ENCODE data around the gene EML3.
"Not testable (repeated sequence)": the region's sequence is repeated elsewhere in the genome, so short reads cannot be mapped to it uniquely, and the experiment has no call there.

EML3 gene, protein sequence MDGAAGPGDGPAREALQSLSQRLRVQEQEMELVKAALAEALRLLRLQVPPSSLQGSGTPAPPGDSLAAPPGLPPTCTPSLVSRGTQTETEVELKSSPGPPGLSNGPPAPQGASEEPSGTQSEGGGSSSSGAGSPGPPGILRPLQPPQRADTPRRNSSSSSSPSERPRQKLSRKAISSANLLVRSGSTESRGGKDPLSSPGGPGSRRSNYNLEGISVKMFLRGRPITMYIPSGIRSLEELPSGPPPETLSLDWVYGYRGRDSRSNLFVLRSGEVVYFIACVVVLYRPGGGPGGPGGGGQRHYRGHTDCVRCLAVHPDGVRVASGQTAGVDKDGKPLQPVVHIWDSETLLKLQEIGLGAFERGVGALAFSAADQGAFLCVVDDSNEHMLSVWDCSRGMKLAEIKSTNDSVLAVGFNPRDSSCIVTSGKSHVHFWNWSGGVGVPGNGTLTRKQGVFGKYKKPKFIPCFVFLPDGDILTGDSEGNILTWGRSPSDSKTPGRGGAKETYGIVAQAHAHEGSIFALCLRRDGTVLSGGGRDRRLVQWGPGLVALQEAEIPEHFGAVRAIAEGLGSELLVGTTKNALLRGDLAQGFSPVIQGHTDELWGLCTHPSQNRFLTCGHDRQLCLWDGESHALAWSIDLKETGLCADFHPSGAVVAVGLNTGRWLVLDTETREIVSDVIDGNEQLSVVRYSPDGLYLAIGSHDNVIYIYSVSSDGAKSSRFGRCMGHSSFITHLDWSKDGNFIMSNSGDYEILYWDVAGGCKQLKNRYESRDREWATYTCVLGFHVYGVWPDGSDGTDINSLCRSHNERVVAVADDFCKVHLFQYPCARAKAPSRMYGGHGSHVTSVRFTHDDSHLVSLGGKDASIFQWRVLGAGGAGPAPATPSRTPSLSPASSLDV

DNA sequence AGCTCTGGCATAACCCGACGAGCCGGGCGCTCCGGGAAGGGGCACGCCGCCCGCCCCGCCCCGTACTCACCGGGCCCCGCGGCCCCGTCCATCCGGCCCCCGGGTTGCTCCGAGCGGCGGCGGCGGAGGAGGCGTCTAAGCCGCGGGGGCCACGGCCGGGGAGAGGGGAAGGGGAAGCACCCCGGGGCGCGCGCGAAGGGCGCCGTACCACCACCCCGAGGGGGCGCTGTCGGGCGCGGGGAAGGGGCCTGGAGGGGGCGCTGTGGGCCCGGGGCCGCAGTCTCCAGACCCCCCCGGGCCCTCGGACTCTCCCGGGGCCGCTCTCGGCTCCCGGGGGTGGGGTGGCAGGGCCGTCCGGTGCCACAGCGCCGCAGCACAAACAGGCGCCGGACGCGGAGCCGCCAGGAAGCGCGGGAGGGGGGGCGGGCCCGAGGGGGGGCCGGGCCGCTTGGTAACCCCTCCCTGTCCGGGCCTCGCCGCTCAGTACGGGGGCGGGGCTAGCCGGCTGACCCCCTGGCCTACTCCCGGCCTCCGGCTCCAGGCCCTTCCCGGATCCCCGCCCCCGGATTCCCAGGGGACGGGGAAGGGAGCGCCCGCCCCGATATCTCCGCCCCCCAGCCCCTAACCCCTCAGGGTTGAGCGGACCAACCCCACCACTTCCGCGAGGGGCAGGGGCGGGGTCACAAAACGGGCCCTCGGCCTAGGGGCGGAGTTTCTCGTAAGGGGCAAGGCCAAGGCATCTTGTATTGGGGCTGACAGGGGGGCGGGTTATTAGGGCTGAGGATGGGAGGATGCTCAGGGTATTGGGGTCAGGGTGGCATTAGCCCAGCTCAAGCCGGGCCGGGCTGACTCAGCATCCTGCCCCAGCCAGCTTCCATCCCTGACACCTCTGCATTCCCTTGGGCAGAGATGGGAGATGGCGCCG is at the start of gene EML3, which contains the start of gene ROM1:
TSS of gene EML3 (minus strand) at position 410 of the 925 bp plus-strand sequence. CDS start at position 92, 318 bp downstream.
TSS of gene ROM1 (plus strand) at position 892 of the 925 bp plus-strand sequence. CDS start at position 917, 25 bp downstream.
- peak; percentile 80 to 84 for DNase-seq (ENCODE audit: low read depth in 2 of 2)

DNA sequence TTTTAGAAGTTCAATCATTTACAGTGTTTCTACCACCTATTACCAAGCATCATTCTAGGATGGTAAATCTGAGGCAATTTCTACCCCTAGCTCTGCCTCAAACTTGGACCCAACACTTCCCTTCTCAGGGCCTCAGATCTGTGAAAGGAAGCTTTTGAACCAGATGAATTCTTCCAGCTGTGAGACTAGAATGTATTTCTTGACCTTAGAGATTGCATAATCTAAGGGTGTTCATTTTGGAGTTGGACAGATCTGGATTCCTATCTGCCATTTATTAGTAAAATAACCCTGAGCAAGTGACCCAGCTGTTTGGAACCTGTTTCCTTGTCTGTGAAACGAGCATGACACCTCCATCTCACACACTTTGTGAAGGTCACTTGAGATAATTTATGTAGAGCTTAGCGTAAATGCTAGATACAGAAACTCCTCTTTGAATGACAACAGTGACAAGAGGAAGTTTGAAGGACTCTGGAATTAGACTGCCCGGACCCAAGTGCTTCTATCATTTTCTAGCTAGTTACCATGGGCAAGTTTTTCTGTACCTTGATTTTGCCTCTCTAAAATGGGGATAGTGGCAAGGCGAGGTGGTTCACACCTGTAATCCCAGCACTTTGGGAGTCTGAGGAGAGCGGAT is 44.3 kb upstream of the EML3 start:
- DNase-seq (ENCODE audit: low read depth in 2 of 2), result no peak

DNA sequence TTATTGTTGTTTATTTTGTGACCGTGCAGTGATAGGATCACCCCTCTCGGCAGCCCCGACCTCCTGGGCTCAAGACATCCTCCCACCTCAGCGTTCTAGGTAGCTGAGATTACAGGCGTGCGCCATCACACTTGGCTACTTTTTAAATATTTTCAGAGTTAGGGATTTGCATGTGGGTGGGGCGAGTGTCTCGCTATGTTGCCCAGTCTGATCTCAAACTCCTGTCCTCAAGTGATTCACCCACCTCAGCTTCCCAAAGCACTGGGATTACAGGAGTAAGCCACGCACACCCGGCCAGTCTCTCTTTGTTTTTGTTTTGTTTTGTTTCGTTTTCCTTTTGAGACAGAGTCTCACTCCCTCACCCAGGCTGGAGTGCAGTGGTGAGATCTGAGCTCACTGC is 41.7 kb upstream of the EML3 start:
- DNase-seq (ENCODE audit: low read depth in 2 of 2), result no peak

DNA sequence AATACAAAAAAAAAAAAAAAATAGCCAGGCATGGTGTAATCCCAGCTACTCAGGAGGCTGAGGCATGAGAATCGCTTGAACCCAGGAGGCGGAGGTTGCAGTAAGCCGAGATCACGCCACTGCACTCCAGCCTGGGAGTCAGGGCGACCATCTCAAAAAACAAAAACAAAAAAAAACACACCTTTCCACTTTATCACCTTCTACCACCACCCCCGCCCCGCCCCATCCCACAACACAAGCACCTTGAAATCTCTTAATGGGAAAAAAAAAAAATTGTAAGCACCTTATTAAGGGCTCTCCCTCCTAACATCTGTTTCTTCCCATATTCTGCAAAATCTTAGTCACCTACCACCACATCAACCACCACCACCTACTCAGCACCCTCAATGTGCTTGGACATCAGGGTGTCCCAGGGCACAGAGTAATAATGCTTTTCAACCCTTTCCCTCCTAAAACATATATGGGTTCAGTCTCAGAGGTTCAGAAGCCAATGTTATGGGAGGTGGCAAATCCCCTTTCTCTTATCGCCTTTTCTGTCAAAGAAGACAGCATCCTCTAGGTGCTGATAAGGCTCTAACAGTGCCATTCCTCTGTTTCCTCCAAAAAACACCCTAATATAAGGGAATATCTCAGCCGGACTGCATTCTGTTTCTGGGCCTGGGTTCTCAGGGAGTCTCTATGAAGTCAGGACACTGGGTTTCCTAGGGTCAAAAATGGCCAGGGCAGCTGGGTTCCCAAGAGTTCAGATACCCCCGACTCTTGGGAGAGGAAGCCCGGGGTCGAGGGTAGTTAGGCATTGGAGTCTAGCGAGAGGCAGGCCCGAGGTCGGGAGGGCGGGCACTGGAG is 39.8 kb upstream of the EML3 start:
- DNase-seq (ENCODE audit: low read depth in 2 of 2), result no peak

DNA sequence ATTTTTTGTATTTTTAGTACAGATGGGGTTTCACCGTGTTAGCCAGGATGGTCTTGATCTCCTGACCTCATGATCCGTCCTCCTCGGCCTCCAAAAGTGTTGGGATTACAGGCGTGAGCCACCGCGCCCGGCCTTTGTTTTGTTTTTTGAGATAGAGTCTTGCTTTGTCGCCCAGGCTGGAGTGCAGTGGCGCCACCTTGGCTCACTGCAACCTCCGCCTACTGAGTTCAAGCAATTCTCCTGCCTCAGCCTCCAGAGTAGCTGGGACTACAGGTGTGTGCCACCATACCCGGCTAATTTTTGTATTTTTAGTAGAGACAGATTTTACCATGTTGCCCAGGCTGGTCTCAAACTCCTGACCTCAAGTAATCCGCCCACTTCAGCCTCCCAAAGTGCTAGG is 37.7 kb upstream of the EML3 start:
- DNase-seq (ENCODE audit: low read depth in 2 of 2), result not testable (repeated sequence)

DNA sequence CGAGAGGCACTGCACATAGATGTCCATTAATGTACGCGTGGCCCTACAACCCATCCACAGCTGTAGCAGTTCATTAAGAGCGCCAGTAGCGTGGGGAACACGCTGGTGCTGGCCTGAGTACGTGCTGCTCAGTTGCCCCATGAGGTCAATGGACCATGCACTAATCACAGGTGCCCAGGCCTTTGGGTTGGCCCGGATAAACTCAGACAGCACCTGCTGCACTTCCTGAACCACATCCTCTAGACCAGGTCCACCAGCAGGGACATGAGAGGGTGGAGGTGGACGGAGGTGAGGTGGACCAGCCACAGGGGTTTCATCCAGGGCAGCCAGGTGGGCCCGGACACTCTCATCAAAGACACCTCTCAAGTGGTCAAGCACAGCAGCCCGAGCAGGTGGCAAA is 36.9 kb upstream of the EML3 start:
- no peak for DNase-seq (ENCODE audit: low read depth in 2 of 2)

DNA sequence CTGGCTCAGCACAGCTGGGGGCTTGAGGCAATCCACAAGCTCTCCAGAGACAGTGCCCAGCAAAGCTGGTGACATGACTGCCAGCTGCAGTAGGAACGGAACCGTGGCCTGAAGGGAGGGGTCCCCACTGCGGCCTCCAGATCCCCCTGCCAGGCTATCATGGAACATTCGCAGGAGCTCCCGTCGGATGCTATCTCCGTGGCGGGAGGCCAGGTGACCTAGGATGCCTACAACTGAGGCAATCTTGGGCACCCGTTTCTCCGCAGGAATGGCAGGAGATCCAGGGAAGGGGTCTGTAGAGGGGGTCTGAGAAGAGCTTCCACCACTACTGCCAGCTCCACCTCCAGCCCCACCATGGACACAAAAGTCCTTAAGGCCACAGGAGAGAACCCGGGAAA is 36.4 kb upstream of the EML3 start:
- DNase-seq (ENCODE audit: low read depth in 2 of 2), result no peak

DNA sequence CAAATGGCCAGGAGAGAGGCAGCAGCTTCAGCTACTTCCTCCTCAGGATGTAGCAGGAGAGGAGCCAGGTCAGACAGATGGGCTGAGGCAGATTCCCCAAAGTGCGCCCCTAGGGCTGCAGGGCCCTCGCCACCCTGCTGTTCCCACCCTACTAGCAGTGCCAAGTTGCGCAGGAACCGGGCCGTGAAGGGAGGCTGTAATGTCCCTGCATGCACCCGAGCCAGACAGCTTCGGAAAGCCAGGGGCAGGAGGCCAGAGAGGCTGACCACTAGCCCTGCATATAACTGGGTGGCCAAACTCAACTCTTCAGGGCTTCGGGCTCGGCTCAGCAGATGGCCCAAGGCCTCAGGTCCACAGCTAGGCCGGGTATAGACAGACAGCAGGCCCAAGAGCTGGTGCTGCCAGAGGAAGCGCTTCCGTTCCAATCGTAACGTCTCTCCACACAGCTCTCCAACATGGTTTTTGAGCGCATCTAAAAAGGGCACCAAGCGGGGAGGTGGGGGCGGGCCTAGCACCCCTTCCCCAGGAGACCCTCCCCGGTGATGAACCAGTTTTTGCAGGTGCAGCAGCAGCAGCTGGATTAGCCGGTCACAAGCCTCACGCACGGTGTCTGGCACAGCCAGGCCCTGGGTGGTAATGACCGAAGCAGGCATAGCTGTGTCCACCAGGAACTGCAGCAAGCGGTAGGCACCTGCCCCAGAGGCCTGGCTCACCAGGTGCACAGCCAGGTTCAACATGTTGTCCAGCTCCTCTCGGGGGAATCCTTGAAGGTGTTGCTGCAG is 35.8 kb upstream of the EML3 start:
- no peak for DNase-seq (ENCODE audit: low read depth in 2 of 2)

DNA sequence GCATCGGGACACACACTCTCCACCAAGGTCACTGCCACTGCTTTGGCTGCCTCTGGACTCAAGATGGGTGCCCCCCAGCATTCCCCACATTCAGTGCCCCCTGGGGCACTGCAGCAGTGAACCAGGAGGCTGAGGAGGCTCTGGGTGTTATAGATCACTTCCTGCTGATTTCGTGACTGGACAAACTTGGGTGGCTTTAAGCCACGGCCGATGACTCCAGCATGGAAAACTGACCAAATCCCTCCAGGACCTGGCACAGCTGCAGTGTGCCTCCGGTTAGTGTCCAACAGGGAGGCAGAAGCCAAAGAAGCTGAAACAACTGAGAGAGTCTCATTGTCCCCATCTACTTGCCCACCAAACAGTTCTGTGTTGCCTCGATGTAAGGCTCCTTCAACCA is 35.0 kb upstream of the EML3 start:
- no peak for DNase-seq (ENCODE audit: low read depth in 2 of 2)

DNA sequence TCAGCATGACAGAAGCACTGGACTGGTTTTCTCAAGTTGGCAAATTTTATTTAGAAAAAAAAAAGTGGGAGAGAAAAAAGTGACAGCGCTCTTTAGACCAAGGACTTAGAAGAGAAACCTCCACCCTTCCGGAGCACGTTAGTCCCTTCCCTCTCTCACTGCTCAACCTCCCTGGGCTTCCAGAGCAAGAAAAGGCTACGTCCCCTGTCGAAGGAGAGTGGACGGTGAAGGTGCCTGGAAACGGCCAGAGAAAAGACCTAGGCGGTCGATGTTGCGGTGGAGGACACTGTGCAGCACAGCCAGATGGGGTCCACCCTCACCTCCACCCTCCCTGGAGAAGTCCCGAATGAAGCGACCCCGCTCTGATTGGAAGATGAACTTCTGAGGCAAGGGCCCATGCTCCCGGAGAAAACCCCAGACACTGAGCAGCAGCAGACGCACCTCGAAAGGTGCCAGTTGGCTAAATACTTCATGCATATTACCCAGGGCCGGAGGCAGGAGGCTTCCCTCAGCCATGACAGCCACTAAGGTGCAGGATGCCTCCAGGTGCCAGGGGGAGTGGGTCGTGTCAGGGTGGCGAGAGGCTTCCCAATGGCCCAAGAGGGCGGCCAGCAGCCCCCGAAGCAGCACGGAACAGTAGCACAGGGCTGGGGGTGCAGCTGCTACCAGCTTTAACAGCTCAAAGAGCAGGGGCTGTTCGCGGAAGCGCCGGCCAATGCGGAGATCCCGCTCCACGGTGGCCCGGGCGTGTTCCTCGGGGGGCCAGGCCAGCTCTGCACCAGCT is 34.4 kb upstream of the EML3 start:
- DNase-seq (ENCODE audit: low read depth in 2 of 2), result no peak

DNA sequence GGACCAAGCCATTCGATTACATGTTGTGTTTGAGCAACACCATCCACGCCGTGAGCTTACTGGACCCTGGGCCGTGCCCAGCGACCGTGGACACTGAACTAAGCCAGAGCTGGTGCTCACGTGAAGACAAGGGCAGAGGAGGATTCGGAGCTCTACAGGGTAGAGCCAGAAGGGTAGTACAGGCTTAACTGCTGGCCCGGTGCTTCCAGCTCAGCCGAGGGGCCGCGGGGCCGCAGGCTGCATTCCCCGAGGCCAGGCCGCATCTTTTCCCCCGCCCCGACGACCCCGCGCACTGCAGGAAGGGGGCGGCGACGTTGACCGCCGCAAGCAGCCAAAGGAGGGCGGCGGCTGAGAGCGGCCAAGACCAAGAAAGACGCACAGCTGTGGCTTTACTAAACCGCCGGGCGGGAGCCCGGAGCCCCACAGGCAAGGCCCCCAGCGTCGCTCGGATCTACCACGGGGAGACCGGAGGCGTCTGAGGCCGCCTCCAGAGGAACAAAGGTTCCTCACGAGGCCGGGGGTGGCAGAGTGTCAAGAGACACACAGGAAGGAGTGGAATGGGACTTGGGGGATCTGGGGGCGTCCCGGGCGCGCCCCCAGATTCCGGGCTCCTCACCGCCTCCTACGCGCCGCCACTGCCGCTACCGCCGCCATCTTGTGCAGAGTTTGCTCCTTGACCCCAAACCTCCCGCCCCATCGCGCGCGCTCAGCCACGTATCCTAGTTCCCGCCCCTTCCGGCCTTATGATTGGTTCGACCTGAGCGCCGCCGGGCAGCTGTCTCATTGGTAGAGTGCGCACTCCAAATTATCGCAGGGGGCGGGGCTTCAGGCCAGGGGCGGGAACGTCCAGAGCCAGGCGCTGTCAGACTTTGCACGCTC is 33.6 kb upstream of the EML3 start, which contains the start of gene GANAB:
TSS of gene GANAB (minus strand) at position 668 of the 879 bp plus-strand sequence. CDS start at position 654, 14 bp downstream.
- DNase-seq (ENCODE audit: low read depth in 2 of 2), result peak; percentile 99 to 100

DNA sequence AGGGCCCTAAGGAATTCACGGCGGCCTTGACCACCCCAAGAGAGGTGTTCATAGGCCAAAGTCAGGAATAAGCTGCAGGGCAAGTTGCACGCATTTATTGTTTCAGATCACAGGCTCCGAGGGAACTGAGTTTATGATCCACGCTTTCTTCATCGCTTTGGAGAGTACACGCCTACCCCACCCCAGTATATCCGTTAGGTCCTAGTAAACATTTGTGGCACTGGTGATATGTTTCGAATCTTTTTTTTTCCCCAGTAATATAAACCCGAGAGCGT is 33.0 kb upstream of the EML3 start:
- DNase-seq (ENCODE audit: low read depth in 2 of 2), result no peak

DNA sequence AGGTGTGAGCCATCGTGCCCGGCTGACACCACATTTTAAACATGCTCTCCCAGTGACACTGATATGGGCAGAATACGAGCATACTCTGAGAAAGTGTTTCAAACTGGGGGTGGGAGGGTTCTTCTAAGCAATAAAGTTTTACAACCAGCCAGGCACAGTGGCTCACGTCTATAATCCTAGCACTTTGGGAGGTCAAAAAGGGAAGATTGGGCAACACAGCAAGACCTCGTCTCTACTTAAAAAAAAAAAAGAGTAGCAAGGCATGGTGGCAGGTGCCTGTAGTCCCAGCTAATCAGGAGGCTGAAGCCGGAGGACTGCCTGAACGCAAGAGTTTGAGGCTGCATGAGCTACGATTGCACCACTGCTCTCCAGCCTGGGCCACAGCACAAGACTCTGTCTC is 31.6 kb upstream of the EML3 start:
- DNase-seq (ENCODE audit: low read depth in 2 of 2), result no peak

DNA sequence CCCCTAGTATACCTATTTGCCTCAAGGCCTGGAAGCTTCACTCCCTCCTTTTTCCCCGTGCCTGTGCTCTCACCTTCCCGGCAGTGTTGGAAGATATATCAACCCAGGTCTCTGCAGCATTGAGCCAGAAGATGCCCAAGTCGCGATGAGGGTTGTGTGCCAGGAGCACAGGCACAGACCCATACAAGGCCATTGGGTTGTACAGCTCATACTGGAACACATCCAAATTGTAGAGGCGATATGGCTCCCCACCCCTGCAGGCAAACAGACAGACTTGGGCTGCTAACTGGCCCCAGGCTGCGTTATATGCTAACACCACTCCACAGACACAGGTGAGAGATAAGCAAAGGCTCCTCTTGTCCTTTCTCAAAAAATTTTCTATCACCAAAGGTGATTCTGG is 19.9 kb upstream of the EML3 start:
- DNase-seq (ENCODE audit: low read depth in 2 of 2), result no peak

DNA sequence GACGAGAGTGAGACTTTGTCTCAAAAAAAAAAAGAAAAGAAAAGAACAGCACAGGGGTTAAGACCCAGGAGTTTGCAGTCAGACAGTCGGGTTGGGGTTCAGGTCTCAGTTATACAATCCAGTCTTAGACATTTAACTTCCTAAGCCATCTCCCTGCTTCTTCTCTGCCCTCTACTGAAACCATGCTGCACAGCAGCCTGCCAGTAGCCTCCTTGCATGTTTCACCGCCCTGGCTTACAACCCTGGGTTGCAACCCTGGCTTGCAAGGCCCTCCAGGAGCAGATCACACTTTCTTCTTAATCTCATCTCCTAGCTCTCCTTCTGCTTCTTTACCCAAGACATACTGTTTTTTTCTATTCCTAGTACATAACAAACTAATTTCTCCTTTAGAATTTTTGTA is 15.1 kb upstream of the EML3 start:
- no peak for DNase-seq (ENCODE audit: low read depth in 2 of 2)

DNA sequence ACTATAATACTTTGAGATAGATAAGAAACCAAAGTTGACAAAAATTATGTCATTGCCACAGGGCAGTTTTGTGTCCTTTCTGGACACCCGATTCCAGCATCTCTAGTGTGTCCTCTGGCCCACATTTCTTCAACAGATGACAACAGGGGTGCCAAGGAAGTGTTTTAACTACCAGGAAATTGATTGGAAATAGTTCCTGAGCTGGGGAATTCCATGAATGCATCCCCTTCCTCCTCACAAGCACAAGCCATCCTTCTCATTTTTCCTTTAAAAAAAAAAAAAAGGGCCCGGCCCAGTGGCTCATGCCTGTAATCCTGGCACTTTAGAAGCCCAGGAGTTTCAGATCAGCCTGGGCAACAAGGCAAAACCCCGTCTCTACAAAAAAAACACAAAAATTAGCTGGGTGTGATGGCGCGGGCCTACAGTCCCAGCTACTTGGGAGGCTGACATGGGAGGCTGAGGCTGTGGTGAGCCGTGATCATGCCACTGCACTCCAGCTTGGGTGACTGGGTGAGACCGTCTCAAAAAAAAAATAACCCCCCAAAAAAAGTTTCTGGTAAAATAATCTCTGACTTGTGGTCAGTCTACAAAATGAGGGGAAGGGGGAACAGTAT is 10.0 kb upstream of the EML3 start:
- no peak for DNase-seq (ENCODE audit: low read depth in 2 of 2)

Data from stimulated activated CD4-positive, alpha-beta T cell treated with anti-CD3 and anti-CD28 coated beads, Interleukin-4, amount 100 ng/mL, for 48 hours (primary cell).